Germinal center (tissue), 1 donor: ENCODE measurements around the gene TENM3.

ENCODE experiments used
- DNase-seq: peaks from one replicate; pipeline ENCODE4 v3.0.0; 2012; ENCODE audit warnings: mixed read lengths, low spot score

TENM3 gene

DNA sequence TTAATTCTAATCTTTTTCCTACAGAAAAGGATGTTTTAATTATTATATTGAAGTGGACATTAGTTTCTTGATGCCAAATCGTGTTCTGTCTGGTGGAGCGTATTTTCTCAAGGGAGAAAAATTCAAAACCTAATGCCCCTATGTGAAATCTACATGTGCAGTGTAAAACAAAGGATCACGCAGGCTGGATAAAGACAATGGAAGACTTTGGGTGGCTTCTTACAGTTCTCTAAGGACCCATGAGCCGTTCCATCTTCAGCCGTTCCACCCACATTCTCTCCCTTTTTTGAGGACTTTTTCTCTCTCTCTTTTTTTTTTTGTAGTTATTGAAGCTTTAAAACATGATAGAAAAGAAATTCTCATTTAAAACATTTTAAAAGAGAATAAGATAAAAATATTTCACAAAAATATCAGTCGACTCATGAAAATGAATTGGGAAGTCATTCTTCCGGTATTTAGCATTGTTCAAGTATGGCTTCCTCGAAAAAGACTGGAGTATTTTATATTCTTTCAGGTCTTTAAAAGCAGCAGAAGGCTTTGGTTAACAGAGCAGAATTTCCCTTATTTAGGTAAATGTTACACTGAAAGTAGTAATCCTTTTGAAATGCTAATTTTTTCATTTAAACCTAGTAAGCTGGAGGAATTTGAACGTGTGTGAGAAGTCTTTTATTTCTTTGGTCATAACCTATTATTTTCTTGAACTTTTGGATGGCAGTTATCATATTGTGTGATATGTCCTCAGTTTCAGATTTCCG lies 11.0 kb downstream of the TENM3 start:
- no peak for DNase-seq

DNA sequence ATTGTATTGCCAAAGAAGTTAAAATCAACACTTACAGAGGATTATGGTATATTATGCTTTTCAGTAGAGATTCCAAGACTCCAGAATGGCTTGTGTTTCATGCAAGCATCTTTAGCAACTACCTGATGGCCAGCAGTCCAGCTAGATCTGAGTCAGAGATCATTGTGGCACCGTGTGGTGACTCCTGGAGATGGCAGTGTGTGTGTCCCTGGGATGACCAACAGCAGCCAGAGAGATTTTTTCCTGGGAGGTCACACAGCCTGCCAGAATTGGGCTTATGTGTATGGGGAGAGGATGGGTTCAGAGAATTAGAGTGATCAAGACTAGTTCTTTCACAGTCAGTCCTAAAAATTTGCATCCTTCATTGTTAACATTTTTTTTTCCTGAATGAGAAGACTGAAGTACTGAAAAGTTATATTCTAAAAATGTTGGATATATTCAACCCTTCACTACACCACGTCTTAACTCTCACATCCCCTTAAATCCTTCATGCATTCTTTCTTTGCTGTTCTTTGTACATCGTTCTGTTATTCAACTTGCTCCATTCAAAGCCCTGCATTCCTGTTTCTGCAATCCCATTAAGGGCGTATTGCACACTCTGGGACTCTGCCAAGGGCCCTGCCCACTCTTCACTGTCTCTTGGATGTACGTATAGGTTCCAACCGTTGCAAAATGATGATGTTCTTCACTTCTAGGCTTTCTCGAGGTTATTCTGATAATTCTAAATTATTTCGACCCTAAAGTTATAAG lies 12.4 kb downstream of the TENM3 start:
- no peak for DNase-seq

DNA sequence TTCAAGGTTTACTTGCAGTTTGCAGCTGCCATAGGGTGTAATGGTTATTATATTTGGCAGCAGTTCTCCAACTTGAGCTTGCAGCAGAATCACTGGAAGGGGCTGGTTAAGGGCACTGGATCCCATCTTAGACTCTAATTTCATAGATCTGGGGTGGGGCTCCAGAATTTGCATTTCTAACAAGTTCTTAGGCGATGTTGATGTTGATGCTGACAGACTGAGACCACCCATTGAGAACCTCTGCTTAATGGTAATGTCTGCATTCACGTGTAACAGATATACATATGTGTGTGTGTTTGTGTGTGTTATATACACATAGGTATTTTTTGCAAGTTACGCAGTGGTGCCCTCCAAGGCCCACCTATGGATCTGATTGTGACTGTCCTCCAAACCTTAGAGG lies 13.8 kb downstream of the TENM3 start:
- DNase-seq = no peak

GRCh38 chr4:182257503-182257902 lies 14.3 kb downstream of the TENM3 start:
- DNase-seq = no peak

DNA sequence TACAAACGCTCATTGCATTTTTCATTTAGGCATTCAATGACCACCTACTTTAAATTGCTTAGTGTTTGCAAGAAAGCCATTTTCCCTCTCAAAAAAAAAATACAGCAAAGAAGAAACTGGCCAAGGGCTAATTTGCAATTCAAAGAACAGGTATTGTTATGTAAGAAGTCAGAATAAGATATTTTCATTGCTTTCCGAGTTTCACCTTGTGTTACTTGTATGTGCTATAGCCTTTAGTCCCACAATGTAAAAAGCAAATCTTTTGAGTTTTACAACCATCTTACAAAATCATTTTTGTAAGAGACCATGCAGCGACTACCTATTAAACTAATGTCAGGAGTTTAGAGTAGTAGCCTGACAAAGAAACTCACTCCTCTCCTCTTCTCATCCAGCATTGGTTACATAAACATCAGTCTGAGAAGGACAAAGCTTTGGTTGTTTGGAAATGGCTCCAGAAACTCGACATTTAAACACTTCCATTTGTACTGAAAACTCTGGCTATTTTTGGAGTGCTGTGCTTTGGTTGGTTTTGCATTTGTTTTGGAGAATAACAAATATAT lies 15.3 kb downstream of the TENM3 start:
- DNase-seq = no peak

- DNase-seq = no peak
Observed at GRCh38 chr4:182261651-182262223, 18.5 kb downstream of the TENM3 start.

GRCh38 chr4:182263562-182263961 lies 20.4 kb downstream of the TENM3 start:
- no peak for DNase-seq

DNA sequence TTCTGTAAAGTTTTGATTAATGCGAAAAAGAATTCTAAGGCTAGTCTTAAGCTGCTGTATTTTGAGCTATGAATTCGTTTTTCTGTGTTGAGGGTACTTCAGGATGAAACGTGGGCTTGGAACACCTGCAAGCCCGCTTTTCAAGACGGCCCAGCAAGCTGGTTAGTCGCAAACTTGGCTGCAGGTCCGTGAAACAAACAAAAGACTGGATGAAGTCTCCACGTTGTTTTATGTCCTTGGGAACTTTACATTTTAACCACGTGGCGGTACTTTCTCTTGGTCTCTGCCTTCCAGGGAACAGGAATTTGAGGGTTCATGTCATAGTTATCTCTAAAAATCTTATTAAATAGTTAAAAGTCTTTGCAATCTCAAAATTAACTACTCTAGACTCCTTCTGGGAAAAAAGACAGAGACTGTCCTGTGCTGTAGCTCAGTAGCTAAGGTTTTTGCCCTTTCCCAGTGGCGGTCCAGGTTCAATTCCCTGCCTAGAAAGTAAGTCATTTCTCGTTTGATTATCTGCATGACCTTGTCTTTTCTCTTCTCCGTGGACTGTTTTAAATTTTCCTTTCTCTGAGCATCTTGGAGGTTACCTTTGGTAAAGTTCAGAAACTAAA lies 21.0 kb downstream of the TENM3 start:
- DNase-seq = no peak

GRCh38 chr4:182265881-182266280 lies 22.7 kb downstream of the TENM3 start:
- DNase-seq = no peak

- DNase-seq = no peak
Observed at GRCh38 chr4:182267048-182267447, 23.8 kb downstream of the TENM3 start.

GRCh38 chr4:182268966-182269365 lies 25.8 kb downstream of the TENM3 start:
- no peak for DNase-seq

DNA sequence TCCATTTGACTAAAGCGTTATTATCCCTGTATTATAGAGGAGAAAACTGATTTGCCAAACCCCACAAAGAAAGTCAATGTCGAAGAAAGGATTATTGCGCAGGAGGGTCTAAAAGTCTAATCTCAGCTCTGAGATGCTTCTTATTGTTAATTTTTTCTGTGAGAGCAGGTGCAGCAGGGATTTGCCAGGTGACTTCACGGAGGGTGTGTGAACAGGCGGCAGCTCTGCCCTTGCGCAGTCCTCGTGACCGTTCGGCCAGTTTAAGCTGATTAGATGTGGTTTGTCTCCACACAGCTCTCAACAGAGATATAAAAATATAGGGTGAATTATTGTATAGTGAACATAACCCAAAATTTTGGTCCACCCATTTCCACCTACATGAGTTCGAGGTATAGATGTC lies 28.5 kb downstream of the TENM3 start:
- no peak for DNase-seq

DNA sequence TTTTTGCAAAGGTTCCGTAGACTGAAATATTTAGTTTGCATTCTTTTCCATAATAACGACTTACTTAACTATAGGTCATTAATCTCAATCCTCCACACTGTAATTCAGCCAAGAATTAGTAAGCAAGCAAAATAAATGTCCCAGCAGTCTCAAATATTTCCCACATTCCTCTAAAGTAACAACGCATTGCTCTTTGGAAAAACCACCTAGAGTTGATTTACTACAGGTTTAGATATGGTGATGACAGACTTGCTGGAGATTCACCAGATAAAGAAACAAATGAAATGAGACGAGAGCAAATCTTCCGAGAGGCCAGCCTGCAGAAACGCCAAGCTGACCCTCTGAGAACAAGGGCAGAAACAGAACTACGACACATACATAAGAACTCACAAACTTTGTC lies 28.9 kb downstream of the TENM3 start:
- no peak for DNase-seq

- no peak for DNase-seq
Observed at GRCh38 chr4:182273191-182273935, 30.2 kb downstream of the TENM3 start.

GRCh38 chr4:182276210-182277109 lies 33.3 kb downstream of the TENM3 start:
- no peak for DNase-seq

GRCh38 chr4:182277377-182277776 lies 34.2 kb downstream of the TENM3 start:
- DNase-seq = no peak

- DNase-seq = no peak
Observed at GRCh38 chr4:182278729-182279128, 35.5 kb downstream of the TENM3 start.

DNA sequence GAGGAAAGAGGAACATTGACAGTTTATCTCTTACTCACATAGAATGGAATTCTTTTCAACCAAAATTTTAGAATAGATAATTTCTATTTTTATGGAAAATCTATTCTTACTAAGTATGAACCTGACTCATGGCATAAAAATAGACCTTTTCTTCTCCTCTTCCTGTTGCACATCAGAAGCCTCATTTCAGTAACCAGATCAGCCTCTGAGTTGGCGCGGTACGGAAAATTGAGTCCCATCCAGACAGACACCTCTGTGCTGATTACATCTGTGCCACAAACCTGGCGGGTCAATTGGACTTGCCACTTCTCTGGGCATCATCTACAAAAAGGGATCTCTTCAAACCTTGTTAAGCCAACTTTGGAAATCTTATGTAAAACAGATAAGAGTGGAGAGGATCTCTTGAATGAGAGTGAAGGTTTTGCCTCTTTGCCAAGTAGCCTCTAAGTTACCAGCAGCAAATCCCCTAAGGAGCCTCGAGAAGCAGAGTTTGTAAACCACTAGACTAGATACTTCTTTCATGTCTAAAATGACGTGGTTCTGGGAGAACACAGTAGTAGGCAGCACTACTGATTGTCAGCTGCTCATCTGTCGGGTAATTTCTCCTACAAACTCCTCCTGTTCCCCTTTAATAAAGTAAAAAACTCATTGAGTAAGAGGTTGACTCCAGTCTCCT lies 37.4 kb downstream of the TENM3 start:
- DNase-seq = no peak

GRCh38 chr4:182286035-182286434 lies 42.8 kb downstream of the TENM3 start:
- no peak for DNase-seq

GRCh38 chr4:182286931-182287330 lies 43.7 kb downstream of the TENM3 start:
- no peak for DNase-seq
